Heart left ventricle (tissue), 13 donors: ENCODE results near the gene MYNN.

Source experiments
- POLR2A ChIP-seq, 2 donors: fragments of 450-650 bp; IDR thresholded peaks; one replicate each; pipeline ENCODE4 v1.6.1; 2017; ENCODE audit warnings: antibody characterized with exemption in 2 of 2, mild to moderate bottlenecking in 2 of 2, moderate library complexity in 2 of 2
- TF ChIP-seq, protein P1 (sequence below), 12 donors: fragments of 200-600 bp; sonication (generic) in 4 of 12; IDR thresholded peaks; one replicate each; pipeline versions ENCODE4 v1.5.0 to v1.8.0; 2018 to 2022; ENCODE audit warnings: antibody characterized with exemption in 12 of 12, mild to moderate bottlenecking in 5 of 12
- donor health status: ischemic (EF 13 %, LVEDD 7.1; RV severe dilation, severe dysfunction).
- donor health status: DM: no; HTN: yes; CAD: no.
- donor health status: DM: no; HTN: no; CAD: no.
- donor health status: ischemic (EF 25% LVEDD 6.9; RV normal size, moderate dysfunction).
- donor health status: ischemic (EF 25% LVEDD 5.7; RV mildly dilated, moderate dysfunction).
- donor health status: ischemic (EF 35%, LVEDD 5.7; RV mildly dilated, moderate dysfunction).
- donor health status: nonischemic (EF 11% LVEDD 7.7; RV severe dilation, severe dysfunction).
- donor health status: DM: yes; HTN: yes; CAD: no.
- donor health status: PGD.
- donor health status: ischemic (EF 29% LVEDD 5.4; RV normal size, mild dysfunction).
- donor health status: nonischemic (EF 23%, LVEDD 6.1; RV moderate dilation, normal function).

DNA sequence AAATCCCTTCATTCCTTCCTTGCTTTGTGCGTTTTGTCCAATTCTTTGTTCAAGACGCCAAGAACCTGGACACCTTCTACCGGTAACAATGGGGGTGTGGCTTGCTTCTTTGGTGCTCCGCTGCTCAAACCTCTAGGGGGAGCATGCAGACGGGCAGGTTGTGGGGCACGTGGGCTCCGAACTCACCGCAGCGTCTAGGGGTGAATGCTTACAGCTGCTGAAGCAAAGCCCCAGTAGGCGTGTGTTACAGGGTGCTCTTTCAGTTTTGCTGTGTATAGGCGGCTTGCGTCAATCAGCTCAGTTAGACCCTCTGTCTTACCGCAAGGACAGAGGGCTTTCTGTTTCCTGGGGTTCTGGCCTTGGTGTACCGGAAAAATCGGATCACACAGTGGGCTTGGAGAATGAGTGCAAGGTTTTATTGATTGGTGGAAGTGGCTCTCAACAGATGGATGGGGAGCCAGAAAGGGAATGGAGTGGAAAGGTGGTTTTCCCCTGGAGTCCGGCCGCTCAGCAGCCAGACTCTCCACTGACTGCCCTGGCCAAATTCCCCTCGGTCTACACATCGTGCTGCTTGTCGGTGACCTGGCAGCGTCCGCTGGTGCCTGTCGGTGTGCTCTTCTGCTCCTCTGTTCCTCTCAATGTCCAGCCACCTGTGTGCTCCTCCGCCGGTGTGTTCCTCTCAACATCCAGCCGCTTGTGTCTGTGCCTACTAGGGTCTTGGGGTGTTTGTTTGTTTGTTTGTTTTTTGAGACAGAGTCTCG lies 40.7 kb downstream of the MYNN start:
- TF ChIP-seq, protein P1, sequence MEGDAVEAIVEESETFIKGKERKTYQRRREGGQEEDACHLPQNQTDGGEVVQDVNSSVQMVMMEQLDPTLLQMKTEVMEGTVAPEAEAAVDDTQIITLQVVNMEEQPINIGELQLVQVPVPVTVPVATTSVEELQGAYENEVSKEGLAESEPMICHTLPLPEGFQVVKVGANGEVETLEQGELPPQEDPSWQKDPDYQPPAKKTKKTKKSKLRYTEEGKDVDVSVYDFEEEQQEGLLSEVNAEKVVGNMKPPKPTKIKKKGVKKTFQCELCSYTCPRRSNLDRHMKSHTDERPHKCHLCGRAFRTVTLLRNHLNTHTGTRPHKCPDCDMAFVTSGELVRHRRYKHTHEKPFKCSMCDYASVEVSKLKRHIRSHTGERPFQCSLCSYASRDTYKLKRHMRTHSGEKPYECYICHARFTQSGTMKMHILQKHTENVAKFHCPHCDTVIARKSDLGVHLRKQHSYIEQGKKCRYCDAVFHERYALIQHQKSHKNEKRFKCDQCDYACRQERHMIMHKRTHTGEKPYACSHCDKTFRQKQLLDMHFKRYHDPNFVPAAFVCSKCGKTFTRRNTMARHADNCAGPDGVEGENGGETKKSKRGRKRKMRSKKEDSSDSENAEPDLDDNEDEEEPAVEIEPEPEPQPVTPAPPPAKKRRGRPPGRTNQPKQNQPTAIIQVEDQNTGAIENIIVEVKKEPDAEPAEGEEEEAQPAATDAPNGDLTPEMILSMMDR (IDR thresholded peaks at IDR 0.05) = peak in 3 of 12 donors; percentile 23 to 28 (median 28)
- no peak for TF ChIP-seq POLR2A (IDR thresholded peaks at IDR 0.05)
